ENCODE measurements around the gene SLCO4A1.
"Not testable (repeated sequence)": the region's sequence is repeated elsewhere in the genome, so short reads cannot be mapped to it uniquely, and the experiment has no call there.

SLCO4A1 gene

DNA sequence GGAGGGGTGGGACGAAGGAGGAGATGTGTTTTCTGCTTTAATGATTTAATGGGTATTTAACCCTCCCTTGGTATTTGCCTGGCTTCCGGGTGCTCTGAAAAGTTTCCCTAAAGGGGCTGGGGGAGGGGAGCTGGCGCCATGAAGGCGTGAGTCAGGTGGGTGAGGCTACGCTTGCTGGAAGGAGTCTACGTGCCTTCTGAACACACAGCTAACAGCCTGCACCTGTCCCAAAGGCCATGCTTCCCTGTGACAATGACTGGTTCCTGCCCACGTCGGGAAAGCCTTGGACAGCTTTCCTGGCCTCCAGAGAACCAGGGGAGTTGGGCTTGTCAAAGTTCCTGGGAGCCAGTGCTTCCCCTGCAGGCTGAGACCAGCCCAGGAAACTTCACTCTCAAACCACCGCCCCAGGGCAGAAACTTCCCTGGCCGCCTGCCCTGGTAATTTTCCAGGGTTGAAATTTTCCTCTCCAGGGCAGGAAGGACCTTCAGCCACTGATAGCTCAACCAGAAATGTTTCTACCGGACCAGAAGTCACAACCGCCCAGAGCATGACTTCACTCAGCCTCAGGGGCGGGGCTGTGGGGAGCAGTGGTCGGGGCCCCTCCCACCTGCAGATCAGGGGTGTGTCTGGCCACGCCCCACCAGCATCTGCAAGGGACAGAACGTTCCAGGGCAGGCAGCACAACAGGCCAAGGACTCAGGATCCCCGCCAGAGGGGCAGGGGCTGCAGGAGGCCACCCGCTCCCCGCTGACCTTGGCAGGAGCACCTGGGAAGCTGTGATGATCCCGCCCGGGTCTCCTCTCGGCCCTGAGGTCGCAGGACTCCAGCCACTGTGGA is 18.6 kb upstream of the SLCO4A1 start:
- peak; percentile 72 for DNase-seq (ENCODE audit: low read depth)

DNA sequence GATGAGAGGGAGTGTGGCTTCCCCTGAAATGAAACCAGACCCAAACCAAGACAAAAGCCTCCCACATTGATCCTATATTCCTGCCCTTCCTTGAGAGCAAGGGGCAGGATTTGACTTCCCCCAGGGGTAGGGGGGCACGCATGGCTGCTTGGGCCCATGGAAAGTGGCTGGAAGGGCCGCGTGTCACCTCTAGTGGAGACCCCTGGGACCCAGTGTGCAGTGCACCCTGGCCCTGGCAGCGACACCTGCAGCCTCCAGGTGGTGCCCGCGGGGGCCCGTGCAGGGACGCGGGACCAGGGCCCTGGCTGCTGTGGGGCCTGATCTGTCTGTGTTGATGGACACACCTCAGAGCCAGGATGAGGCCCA is 18.0 kb upstream of the SLCO4A1 start:
- DNase-seq (ENCODE audit: low read depth) = no peak

DNA sequence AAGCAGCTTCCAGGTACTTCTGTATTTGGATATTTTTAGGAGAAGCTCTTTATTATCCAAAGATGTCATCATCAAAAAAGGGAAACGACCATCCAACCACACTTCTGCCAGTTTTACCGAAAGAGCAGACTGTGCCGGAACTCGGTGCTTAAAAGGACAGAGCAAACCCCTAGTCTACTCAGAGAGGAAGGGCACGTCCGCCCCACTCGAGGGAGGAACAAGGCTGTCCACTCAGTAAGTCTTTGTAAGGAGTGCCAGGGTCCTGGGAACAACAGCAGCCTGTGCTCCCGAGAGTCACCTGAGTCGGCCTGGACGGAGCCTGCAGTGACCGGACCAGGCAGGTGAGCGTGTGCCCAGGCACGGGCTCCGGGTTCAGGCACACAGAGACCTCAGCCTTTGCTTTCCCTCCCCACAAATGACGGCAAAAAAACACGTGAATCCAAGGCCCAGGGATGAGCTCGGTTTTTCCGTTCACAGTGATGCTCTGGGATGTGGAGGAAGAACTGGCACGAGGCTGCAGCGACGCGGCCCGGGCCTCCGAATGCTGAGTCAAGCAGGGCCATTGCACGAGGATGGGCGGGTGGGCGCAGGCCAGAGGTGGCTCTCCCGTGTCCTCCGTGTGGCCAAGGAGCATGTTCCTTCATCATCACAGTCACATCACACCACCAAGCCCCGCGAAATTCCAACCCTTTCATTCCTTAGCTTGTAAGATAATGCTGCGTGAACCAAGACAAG is 17.4 kb upstream of the SLCO4A1 start:
- no peak for DNase-seq (ENCODE audit: low read depth)

DNA sequence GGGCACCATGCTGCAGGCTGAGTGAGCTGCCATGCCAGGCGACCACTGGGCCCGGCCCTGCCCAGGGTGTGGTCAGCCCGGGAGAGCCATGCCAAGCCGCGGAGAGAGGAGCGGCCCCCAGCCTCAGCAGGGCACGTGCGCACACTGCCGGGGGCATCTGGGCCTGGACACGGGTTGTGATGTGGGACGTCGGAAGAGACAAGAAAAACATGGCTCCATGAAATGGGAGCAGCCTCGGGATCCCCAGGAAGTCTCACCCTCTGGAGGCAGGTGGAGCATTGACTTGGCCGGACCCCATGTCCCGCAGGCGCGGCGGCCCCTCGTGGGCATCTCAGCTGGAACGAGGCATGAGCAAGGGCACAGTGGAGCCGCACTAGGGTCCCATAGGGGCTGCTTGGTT is 16.8 kb upstream of the SLCO4A1 start:
- no peak for DNase-seq (ENCODE audit: low read depth)

DNA sequence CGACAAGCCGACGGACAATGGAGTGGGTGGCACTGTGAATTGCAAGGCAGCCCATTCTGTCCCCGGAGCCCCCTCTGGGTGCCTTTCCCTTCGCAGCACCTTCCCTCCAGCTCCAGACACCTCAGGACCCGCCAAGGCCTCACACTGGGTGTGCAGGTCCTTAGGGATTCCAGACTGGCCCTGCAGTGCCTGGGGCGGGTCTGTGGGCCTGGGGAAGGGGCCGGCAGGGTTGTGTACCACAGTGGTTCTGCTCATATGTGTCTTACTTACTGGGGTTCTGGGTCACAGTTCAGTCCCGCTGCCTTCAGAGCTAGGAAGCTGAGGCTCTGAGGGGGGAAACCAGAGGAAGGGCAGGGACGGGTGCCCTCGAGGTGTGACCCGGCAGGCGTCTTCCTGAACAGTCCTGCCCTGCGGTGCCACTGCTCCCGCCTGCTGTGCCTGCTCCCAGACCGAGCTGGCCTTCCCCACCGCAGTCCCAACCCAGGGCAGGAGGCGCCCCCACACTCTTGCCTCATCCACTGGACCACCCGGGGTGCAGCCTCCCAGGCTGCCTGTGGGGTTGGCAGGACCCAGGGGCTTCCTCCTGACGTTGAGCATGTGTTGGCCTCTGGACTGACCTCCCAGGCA is 16.3 kb upstream of the SLCO4A1 start:
- DNase-seq (ENCODE audit: low read depth) = no peak

DNA sequence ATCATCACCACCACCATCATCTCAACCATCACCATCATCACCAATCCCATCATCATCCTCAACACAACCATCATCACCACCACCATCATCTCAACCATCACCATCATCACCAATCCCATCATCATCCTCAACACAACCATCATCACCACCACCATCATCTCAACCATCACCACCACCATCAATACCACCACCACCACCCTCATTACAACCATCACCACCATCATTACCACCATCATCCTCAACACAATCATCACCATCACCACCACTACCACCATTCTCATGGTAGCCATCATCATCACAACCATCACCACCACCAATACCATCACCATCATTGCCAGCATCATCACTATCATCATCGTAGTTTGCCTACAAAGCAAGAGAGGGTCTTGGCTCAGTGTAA is 14.9 kb upstream of the SLCO4A1 start:
- DNase-seq (ENCODE audit: low read depth) = not testable (repeated sequence)

DNA sequence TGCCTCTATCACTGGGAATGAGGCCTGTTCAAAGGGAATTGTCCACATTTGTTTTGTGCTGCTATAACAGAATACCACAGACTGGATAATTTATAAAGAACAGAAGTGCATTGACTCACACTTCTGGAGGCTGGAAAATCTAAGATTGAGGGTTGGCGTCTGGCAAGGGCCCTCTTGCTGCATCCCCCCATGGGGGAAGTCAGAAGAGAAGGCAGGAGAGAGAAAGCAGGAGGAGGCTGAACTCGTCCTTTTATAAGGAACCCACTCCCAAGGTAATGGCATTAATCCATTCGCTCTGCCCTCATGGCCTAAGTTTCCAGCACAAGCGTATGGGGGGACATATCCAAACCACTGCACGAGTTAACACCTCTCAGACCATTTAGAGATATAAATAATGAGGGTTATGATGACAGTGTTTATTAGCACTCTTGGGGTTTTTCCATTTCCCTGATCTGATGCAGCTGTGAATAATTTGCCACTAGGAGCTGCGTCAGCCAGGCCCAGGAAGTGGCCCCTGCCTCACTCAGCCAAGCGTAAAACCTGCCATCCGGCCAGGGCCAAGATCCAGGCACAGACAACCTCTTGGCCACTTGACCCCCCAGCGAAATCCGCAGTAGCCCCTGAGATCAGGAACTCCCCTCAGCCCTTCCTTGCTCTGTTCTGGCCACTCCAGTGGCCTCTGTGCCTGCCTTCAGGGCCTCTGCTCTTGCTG is 14.2 kb upstream of the SLCO4A1 start:
- no peak for DNase-seq (ENCODE audit: low read depth)

DNA sequence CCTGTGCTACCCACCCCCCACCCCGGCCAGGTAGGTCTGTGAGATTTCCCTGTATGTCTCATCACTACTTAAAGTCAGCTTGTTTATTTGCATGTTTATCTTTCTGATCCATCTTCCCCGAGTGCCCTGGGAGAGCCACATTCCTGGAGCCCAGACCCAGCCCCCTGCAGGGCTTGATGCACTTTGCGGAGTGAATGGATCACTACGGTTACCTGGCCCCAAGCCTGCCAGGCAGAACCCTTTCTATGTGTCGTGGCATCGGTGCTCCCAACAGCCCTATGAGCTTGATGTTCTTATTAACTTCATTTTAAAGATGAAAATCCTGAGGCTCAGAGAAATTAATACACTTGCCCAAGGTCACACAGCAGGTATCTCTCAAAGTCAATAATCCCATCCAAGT is 13.6 kb upstream of the SLCO4A1 start:
- DNase-seq (ENCODE audit: low read depth) = no peak

DNA sequence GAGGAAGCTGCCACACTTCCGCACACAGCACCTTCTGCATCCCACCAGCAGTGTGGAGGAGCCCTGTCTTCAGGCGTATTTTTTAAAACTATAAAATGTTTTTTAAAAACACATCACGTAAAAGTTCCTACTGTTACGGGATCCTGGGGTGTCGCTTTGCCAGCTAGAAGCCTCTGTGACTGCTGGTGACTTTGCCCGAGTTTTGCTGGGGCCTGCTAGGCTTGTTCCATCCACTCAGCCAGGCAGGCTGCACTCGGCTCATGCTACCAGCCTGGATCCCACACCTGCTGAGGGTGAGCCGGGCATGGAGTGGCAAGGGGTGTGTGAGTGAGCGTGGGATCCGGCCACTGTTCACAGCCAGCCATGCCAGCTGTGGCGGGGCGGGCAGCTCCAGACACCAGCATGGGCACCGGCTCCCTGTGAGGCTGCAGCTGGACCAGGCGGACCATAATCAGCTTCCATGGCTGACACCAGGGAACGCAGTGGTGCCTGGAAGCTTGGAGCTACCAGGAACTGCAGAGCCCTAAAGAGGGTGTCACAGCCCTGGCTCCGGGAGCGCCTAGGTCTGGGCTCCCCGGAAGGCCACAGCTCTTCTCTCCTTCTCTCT is 12.3 kb upstream of the SLCO4A1 start:
- no peak for DNase-seq (ENCODE audit: low read depth)

DNA sequence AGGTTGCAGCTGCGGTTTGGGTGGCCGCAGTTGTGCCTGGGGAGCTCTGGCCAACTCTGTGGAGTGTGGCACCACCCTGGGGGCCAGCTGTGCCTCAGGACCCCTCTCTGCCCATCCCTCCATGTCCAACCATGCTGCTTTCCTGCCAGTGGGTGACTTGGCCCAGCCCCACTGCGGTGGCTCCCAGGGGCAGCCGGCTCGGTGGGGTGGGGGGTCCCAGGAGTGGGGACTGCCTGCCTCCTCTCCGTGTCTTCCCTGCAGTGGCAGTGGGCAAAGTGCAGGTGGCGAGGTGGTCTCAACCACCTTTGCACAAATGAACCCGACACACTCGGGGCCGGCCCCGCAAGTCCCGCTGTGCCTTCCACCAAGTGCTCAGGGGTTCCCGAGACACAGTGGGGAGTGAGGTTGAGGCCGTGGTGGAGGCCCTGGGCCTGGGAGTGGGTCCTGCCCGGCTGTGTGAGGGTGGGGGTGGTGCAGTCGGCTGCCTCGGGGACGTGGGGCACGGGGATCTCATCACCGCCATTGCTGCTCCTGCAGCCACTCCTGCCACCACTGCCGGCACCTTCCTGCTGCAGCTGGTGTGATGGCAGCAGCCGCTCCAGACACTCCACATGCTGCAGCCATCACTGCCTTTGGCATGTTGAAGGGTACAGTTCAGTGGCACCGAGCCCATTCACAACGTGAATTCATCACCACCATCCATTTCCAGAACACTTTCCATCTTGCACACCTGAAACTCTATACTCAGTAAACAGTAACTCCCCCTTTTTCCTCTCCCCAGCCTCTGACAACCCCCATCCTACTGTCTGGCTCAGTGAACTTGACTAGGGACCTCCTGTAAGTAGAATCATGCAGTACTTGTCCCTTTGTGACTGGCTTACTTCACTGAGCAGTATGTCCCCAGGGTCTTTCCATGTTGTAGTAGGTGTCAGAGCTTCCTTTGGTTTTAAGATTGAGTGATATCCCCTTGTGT is 10.7 kb upstream of the SLCO4A1 start:
- DNase-seq (ENCODE audit: low read depth) = no peak

DNA sequence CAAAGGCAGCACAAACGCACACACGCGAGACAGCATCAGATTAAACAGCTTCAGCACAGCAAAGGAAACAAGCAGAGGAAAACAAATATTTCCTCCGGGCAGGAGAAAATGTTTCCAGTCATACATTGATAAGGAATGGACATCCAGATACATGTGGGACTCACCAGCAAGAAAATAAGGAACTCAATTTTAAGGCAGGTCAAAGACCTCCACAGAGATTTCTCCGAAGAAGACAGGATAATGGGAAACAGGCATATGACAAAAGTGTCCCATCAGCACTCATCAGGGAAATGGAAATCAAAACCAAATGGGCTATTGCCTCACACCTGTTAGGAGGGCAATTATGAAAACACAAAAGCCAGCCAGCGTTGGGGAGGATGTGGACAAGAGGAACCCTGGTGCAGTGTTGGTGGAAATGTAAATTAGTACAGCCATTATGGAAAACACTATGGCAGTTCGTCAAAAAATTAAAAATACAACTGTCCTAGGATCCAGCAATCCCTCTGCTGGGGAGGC is 9.7 kb upstream of the SLCO4A1 start:
- DNase-seq (ENCODE audit: low read depth) = no peak

DNA sequence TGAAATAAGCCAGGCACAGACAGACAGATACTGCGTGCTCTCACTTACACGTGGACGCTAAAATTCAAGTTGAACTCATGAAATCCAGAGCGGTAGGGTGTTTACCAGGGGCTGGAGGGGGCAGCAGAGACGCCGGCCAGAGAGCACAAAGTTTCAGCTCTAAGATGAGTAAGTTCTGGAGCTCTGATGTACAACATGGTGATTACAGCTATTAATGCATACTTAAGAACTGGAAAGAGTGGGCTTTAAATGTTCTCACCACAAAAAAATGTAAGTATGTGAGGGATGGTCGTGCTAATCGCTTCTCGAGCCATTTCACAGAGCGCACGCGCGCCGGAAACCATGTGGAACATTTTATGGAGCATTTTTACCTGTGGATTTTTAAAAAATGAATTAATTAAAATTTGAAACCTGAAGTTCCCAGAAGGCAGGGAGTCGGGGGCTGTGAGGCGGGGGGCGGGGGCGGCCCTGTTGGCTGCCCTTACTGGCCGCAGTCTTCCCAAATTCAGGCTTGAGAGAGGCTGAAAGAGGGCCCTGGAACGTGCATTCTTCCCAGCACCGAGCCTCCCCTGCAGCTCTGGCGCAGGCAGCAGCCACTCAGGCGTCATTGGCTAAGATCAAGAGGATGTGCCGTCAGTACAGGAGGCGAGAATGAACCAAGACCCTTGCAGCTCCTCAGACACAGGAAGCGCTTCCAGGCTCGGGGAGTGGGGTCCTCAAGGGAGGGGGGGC is 8.5 kb upstream of the SLCO4A1 start:
- DNase-seq (ENCODE audit: low read depth) = no peak

DNA sequence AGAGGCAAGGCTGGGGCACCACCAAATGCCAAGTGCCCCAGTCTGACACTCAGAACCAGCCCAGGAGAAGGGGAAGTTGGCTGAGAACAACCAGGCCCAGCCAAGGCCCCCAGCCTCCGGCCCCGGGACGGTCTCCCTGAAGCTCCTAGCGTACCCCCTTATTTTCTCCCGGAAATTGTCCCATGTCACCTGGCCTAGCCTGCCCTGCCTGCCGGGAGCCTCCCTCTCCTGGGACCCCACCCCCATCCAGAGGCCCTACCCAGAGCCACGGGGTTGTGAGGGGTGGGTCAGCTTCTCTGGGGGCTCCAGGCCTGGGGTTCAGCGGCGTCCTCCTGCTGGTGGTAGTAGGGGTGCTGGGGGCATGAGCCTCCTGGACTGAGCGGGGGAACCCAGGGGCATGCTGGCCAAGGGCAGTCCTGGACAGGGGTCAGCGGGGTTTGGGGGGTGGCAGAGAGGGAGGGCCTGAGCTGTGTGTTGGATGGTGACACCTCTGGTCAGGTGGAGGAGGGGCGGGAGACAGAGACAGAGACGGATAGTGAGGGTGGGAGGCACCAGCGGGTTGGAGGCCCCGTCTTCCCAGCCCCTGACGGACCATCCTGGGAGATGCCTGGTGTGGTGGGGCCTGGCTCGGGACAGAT is 7.9 kb upstream of the SLCO4A1 start:
- DNase-seq (ENCODE audit: low read depth) = no peak

DNA sequence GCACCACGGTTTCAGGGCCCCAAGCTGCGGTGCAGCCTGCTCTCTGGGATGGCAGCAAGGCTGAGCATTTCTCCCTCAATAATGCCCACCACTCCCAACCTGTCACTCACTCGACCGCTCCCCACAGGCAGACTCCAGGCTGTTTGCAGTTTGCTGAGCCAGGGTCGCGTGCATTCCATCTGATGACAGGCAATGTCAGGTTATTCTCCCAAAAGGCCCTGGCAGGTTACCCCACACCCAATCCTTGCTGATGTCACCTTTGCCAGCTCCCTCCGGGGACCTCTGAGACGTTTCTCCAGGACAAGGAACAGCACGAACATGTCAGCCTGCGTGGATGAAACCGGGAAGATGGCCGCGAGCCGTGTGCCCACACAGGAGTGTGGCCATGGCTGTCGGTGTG is 7.1 kb upstream of the SLCO4A1 start:
- no peak for DNase-seq (ENCODE audit: low read depth)

DNA sequence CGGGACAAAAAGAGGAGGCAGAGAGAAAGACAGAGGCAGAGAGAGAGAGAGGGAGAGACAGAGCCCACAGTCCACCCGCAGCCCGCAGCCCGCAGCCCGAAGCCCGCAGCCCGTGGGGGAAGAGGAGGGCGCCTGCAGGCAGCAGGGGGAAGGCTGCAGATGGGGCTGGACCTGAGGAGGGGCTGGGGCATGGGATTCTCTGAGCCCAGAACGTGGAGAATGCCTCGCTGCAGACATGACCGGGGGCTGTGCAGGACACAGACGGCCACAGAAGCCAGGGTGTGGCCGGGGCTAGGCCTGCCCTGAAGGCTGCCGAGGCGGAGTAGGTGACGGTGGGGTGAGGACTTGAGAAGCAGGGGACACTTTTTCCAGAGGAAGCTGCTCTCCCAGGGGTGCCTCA is 6.5 kb upstream of the SLCO4A1 start:
- DNase-seq (ENCODE audit: low read depth) = no peak

DNA sequence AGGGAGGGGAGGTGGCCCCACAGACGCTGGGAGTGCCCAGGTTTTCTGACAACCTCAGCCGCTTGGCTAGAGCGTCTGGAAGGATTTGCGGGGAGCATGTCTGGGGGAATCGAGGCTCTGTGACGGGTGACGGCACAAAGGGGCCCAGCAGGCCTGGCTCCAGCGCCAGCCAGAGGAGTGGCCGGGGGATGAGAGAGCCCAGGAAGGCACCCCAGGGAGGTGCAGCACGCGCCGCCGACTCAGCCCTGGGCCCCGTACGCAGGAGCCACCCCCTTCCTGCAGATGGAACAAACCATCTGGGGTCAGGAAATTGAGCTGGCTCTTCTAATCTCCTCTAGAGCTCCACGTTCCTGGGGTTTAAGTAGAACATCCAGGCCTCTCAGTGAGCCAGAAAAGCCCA is 5.9 kb upstream of the SLCO4A1 start:
- DNase-seq (ENCODE audit: low read depth) = no peak

DNA sequence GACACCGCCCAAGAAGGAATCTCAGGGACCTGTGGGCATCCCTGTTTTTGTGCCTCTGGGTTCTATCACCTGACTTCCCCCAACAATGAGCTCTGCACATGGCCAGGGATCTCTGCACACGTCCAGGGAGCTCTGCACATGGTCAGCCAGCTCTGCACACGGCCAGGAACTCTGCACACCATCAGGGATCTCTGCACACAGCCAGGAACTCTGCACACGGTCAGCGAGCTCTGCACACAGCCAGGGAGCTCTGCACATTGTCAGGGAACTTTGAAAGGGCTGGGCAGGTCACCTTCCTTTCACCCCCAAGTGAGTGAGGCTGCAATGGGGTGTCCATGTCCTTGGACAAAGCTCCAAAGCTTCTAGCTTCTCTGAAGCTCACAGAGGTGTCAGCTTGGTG is 5.2 kb upstream of the SLCO4A1 start:
- no peak for DNase-seq (ENCODE audit: low read depth)

DNA sequence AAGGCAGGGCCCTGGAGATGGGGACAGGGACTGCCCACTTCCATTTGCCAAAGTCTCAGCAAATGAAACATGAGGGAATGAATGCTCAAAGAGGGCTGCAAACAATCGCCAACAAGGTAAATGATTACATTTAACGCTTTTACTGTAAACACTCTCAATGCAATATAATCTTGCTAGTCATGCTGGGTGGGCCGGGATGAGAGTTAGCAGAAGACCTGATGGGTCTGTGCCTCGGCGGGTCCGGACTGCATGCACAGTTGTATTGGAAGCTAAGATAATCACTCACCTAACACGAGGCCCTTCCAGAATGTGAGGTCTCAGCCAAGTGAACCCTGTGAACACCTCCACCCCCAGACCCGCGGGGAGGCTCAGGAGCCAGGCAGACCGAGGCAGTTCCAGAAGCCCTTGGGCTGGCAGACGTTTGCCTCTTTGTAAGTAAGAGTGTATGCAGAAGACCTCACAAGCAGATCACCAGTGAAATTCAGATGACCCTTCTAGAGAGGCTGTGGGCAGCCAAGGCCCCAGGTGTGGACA is 4.7 kb upstream of the SLCO4A1 start:
- DNase-seq (ENCODE audit: low read depth) = no peak

DNA sequence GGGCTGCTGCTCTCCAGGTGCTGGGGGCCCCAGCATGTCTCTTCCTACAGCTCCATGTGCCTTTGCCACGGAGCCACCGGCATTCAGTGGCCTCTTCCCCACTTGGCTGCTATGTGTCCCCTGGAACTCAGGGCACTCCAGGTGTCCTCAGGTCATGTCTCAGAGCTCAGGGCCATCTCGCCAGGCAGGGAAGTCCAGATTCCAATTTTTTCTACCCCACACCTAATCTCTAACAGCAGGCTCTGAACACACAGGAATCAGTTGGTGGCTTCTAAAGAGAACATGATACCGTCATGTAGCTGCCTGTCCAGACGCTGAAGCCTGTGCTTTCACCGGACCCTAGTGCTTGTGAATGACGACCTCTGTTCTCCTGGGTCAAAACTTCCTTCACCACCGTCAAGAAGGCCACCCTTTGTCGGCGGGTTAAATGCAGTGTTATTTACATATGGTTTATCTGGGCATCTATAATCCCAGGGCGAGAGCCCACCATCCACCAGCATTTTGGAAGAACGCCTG is 4.2 kb upstream of the SLCO4A1 start:
- no peak for DNase-seq (ENCODE audit: low read depth)
